GM23338 (cell line): ENCODE data around the gene GRK5. TPM values are rescaled to one million over a fixed set of nuclear protein-coding genes. Genes with fewer than 3 reads are reported as not detected.

Experiments used
- ATAC-seq: fragments of 200-7000 bp; cut with Tn5 transposase; 3 replicates; pipeline ENCODE4 v1.9.1; 2020
- DNase-seq: peaks from one replicate; pipeline ENCODE4 v3.0.0-alpha.2; 2015; ENCODE audit warnings: low spot score
- H2AFZ ChIP-seq: fragments of 200-600 bp; sonication (generic); 2 replicates; pipeline ENCODE4 v1.8.0; 2016; ENCODE audit warnings: antibody characterized with exemption, mild to moderate bottlenecking, moderate library complexity
- H3F3A ChIP-seq: fragments of 200-600 bp; sonication (generic); replicated peaks from 2 replicates; pipeline ENCODE4 v1.8.0; 2017; ENCODE audit warnings: antibody characterized with exemption, mixed run types, low read depth
- H3K27ac ChIP-seq: fragments of 200-600 bp; sonication (generic); 2 replicates; pipeline ENCODE4 v1.6.1; 2016; ENCODE audit warnings: low read depth
- H3K27me3 ChIP-seq: fragments of 200-600 bp; sonication (generic); 2 replicates; pipeline ENCODE4 v1.8.0; 2016; ENCODE audit warnings: mild to moderate bottlenecking, mixed run types, moderate library complexity; ENCODE audit not compliant: insufficient read depth
- H3K36me3 ChIP-seq: fragments of 200-600 bp; sonication (generic); 2 replicates; pipeline ENCODE4 v1.8.0; 2016; ENCODE audit warnings: mild to moderate bottlenecking; ENCODE audit not compliant: insufficient read depth
- H3K4me1 ChIP-seq: fragments of 200-600 bp; sonication (generic); 2 replicates; pipeline ENCODE4 v1.8.0; 2016; ENCODE audit warnings: mild to moderate bottlenecking, moderate library complexity; ENCODE audit not compliant: insufficient read depth
- H3K4me2 ChIP-seq: fragments of 200-600 bp; sonication (generic); 2 replicates; pipeline ENCODE4 v1.7.1; 2017; ENCODE audit warnings: mixed run types
- H3K4me3 ChIP-seq: fragments of 200-600 bp; sonication (generic); 2 replicates; pipeline ENCODE4 v1.6.1; 2016; ENCODE audit warnings: mixed run types
- H3K79me2 ChIP-seq: fragments of 200-600 bp; sonication (generic); replicated peaks from 2 replicates; pipeline ENCODE4 v1.8.0; 2017; ENCODE audit warnings: mild to moderate bottlenecking; ENCODE audit not compliant: insufficient read depth
- H3K9me2 ChIP-seq: fragments of 200-600 bp; sonication (generic); 2 replicates; pipeline ENCODE4 v1.8.0; 2017; ENCODE audit not compliant: insufficient read depth
- H4K20me1 ChIP-seq: fragments of 200-600 bp; sonication (generic); replicated peaks from 2 replicates; pipeline ENCODE4 v1.8.0; 2017; ENCODE audit warnings: mild to moderate bottlenecking; ENCODE audit not compliant: insufficient read depth
- H3K27ac Mint-ChIP-seq: 2 replicates; pipeline ENCODE4 v1.8.0; 2020; ENCODE audit warnings: inconsistent platforms, mild to moderate bottlenecking, moderate library complexity, mixed read lengths
- H3K27me3 Mint-ChIP-seq: 3 replicates; pipeline ENCODE4 v1.8.0; 2022; ENCODE audit warnings: low read depth, mild to moderate bottlenecking, moderate library complexity, mixed read lengths, inconsistent platforms; ENCODE audit not compliant: insufficient read depth, poor library complexity
- H3K36me3 Mint-ChIP-seq: 3 replicates; pipeline ENCODE4 v1.8.0; 2021; ENCODE audit warnings: low read depth, mild to moderate bottlenecking, inconsistent platforms, moderate library complexity, mixed read lengths
- H3K4me1 Mint-ChIP-seq: 3 replicates; pipeline ENCODE4 v1.8.0; 2020; ENCODE audit warnings: mild to moderate bottlenecking, inconsistent platforms, mixed read lengths
- H3K4me3 Mint-ChIP-seq: 3 replicates; pipeline ENCODE4 v1.8.0; 2021; ENCODE audit warnings: moderate library complexity, mild to moderate bottlenecking, inconsistent platforms, mixed read lengths
- H3K9me3 Mint-ChIP-seq: 3 replicates; pipeline ENCODE4 v1.8.0; 2020; ENCODE audit warnings: moderate library complexity, mild to moderate bottlenecking, inconsistent platforms, mixed read lengths
- CREB1 ChIP-seq: fragments of 250-450 bp; sonication (Bioruptor Pico); IDR thresholded peaks from 2 replicates; pipeline ENCODE4 v1.5.0; 2020; ENCODE audit warnings: low read depth, mild to moderate bottlenecking, moderate library complexity
- ETS1 ChIP-seq: IDR thresholded peaks from 2 replicates; pipeline ENCODE4 v1.6.1; 2016; ENCODE audit warnings: antibody characterized with exemption
- EZH2 ChIP-seq: fragments of 200-600 bp; sonication (generic); IDR thresholded peaks from one replicate; pipeline ENCODE4 v1.8.0; 2017; ENCODE audit warnings: antibody characterized with exemption, mild to moderate bottlenecking, low read depth; ENCODE audit not compliant: unreplicated experiment
- EZH2phosphoT487 ChIP-seq: fragments of 200-600 bp; sonication (generic); IDR thresholded peaks from one replicate; pipeline ENCODE4 v1.8.1; 2018; ENCODE audit warnings: antibody characterized with exemption; ENCODE audit not compliant: unreplicated experiment
- JUNB ChIP-seq: IDR thresholded peaks from one replicate; pipeline ENCODE4 v1.6.1; 2016; ENCODE audit warnings: antibody characterized with exemption; ENCODE audit not compliant: unreplicated experiment
- NANOG ChIP-seq: IDR thresholded peaks from 2 replicates; pipeline ENCODE4 v1.6.1; 2016; ENCODE audit warnings: antibody characterized with exemption, borderline replicate concordance
- POLR2AphosphoS5 ChIP-seq: IDR thresholded peaks from 2 replicates; pipeline ENCODE4 v1.6.1; 2016; ENCODE audit warnings: antibody characterized with exemption, low read depth
- REST ChIP-seq: IDR thresholded peaks from one replicate; pipeline ENCODE4 v1.6.1; 2018; ENCODE audit warnings: antibody characterized with exemption; ENCODE audit not compliant: unreplicated experiment
- STAT1 ChIP-seq: IDR thresholded peaks from one replicate; pipeline ENCODE4 v1.6.1; 2016; ENCODE audit warnings: antibody characterized with exemption; ENCODE audit not compliant: unreplicated experiment
- ZNF114 ChIP-seq: fragments of 250-450 bp; sonication (Bioruptor Pico); IDR thresholded peaks from 2 replicates; pipeline ENCODE4 v1.5.0; 2020; ENCODE audit warnings: mild to moderate bottlenecking, moderate library complexity
- ZNF331 ChIP-seq: fragments of 250-450 bp; sonication (Bioruptor Pico); IDR thresholded peaks from 2 replicates; pipeline ENCODE4 v1.5.0; 2020; ENCODE audit warnings: low read depth, mild to moderate bottlenecking, moderate library complexity
- ZNF462 ChIP-seq: fragments of 250-450 bp; sonication (Bioruptor Pico); IDR thresholded peaks from 2 replicates; pipeline ENCODE4 v1.5.0; 2020; ENCODE audit warnings: mild to moderate bottlenecking, moderate library complexity
- polyA plus RNA-seq: library from polyadenylated mRNA; unstranded; fragments of >200 nt; fragmentation: Nextera tagmentation; extraction: Ambion mirVana; gene quantifications from 2 replicates; pipeline ENCODE4 v1.2.1, GENCODE V29; 2016
- total RNA-seq: library from RNA; depleted of rRNA; stranded (reverse); fragments of >200 nt; shearing (Covaris generic); gene quantifications from 2 replicates; pipeline ENCODE4 v1.2.3, GENCODE V29; 2014

The GRK5 gene
- total and polyA plus RNA-seq, 2 experiments from 2014 or later: 0.53 to 2.0 TPM

GRCh38 chr10:119442758-119443060 is 235.3 kb downstream of the GRK5 start (continued):
- no peak for TF ChIP-seq ZNF331 (CRISPR knock-in tag)
- no peak for TF ChIP-seq ETS1
- TF ChIP-seq EZH2phosphoT487: no peak
- no peak for TF ChIP-seq JUNB
- TF ChIP-seq STAT1: no peak

- Histone ChIP-seq H3K27me3 (no peaks in the 10 kb centered on the region), H3K36me3 (no peaks in the 10 kb centered on the region), H3K4me1 (no peaks in the 10 kb centered on the region), H3K4me3 (no peak overlapping the region), H2AFZ (no peak overlapping the region), H3K4me2 (no peak overlapping the region), H4K20me1 (no peaks in the 10 kb centered on the region), H3F3A (no peaks in the 10 kb centered on the region), H3K27ac (no peak overlapping the region), H3K79me2 (no peaks in the 10 kb centered on the region), H3K9me2 (no peaks in the 10 kb centered on the region)
- DNase-seq: no peak
- no peak for ATAC-seq
- Mint-ChIP-seq H3K4me3 (no peak overlapping the region), H3K9me3 (peaks cover 2% of the 10 kb centered on the region; the same call in 1 of the 3 replicates), H3K36me3 (no peaks in the 10 kb centered on the region; the same call in 2 of the 3 replicates), H3K27me3 (peaks cover 18% of the 10 kb centered on the region), H3K27ac (no peak overlapping the region), H3K4me1 (peaks cover 10% of the 10 kb centered on the region)
- no peak for TF ChIP-seq ETS1
- no peak for TF ChIP-seq EZH2phosphoT487
- no peak for TF ChIP-seq REST
- no peak for TF ChIP-seq JUNB
- TF ChIP-seq STAT1: no peak
- no peak for TF ChIP-seq CREB1
- TF ChIP-seq POLR2AphosphoS5: no peak
- TF ChIP-seq ZNF462 (CRISPR knock-in tag): no peak
- no peak for TF ChIP-seq NANOG
- no peak for TF ChIP-seq ZNF114 (CRISPR knock-in tag)
- TF ChIP-seq EZH2: no peak
- TF ChIP-seq ZNF331 (CRISPR knock-in tag): no peak
These were observed 236.1 kb downstream of the GRK5 start for GRCh38 chr10:119443441-119443840.
